CD14-positive monocyte (primary cell): ENCODE data around the gene SBF2. TPM values are rescaled to one million over a fixed set of nuclear protein-coding genes. Genes with fewer than 3 reads are reported as not detected.

Experiments used
- DNase-seq, 3 donors: peaks; one replicate each; pipeline ENCODE4 v3.0.0-alpha.2; 2011 to 2022
- H2AFZ ChIP-seq: 2 replicates; pipeline ENCODE4 v1.6.0; 2012; ENCODE audit warnings: mild to moderate bottlenecking, low read depth, low read length, inconsistent platforms; ENCODE audit not compliant: insufficient read depth, poor library complexity, severe bottlenecking
- H3K27ac ChIP-seq, 2 donors: 1 replicate in 1 of 2; 2 replicates in 1 of 2; pipeline ENCODE4 v1.5.1; 2012 to 2013; ENCODE audit warnings: low read length in 2 of 2, control low read depth in 1 of 2, inconsistent platforms in 1 of 2, low read depth in 1 of 2, mild to moderate bottlenecking in 1 of 2
- H3K27me3 ChIP-seq, 2 donors: one replicate each; pipeline versions ENCODE4 v1.6.0 to v1.6.1; 2011 to 2013; ENCODE audit warnings: low read length in 2 of 2; ENCODE audit not compliant: control insufficient read depth in 2 of 2, insufficient read depth in 2 of 2
- H3K36me3 ChIP-seq, 2 donors: replicated peaks in 1 of 2; 1 replicate in 1 of 2; 2 replicates in 1 of 2; pipeline versions ENCODE4 v1.5.1 to v1.6.1; 2012 to 2013; ENCODE audit warnings: low read length in 2 of 2, control low read depth in 1 of 2, inconsistent platforms in 1 of 2, mild to moderate bottlenecking in 1 of 2; ENCODE audit not compliant: insufficient read depth in 2 of 2, control insufficient read depth in 1 of 2
- H3K4me1 ChIP-seq, 2 donors: 1 replicate in 1 of 2; 2 replicates in 1 of 2; pipeline versions ENCODE4 v1.5.1 to v1.6.1; 2012 to 2013; ENCODE audit warnings: low read length in 2 of 2, control low read depth in 1 of 2, inconsistent platforms in 1 of 2, mild to moderate bottlenecking in 1 of 2, moderate library complexity in 1 of 2; ENCODE audit not compliant: insufficient read depth in 2 of 2, control insufficient read depth in 1 of 2
- H3K4me2 ChIP-seq: replicated peaks from 2 replicates; pipeline ENCODE3; 2012; ENCODE audit warnings: low read length, moderate library complexity, mild to moderate bottlenecking; ENCODE audit not compliant: poor library complexity, severe bottlenecking; ENCODE audit errors: extremely low read depth
- H3K4me3 ChIP-seq, 3 experiments: fragments of 200-600 bp in 1 of 3; sonication (generic) in 1 of 3; replicated peaks in 1 of 3; 1 replicate in 2 of 3; 2 replicates in 1 of 3; pipeline ENCODE4 v1.5.1; 2011 to 2013; ENCODE audit warnings: low read length in 3 of 3, mild to moderate bottlenecking in 3 of 3, control low read depth in 2 of 3, low read depth in 2 of 3, inconsistent platforms in 1 of 3, moderate library complexity in 1 of 3
- H3K79me2 ChIP-seq: 2 replicates; pipeline ENCODE4 v1.6.0; 2012; ENCODE audit warnings: mild to moderate bottlenecking, control low read depth, inconsistent platforms, low read length, moderate library complexity; ENCODE audit not compliant: insufficient read depth
- H3K9ac ChIP-seq: 2 replicates; pipeline ENCODE4 v1.6.0; 2017; ENCODE audit warnings: low read length, mild to moderate bottlenecking; ENCODE audit not compliant: insufficient read depth, poor library complexity, severe bottlenecking
- H3K9me3 ChIP-seq, 2 donors: replicated peaks in 1 of 2; 1 replicate in 1 of 2; 2 replicates in 1 of 2; pipeline versions ENCODE4 v1.5.1 to v1.6.1; 2012 to 2013; ENCODE audit warnings: low read length in 2 of 2, control low read depth in 1 of 2; ENCODE audit not compliant: control insufficient read depth in 1 of 2, insufficient read depth in 1 of 2
- H4K20me1 ChIP-seq: 2 replicates; pipeline ENCODE4 v1.6.0; 2012; ENCODE audit warnings: mild to moderate bottlenecking, low read length, control low read depth, moderate library complexity; ENCODE audit not compliant: insufficient read depth
- H3K27ac Mint-ChIP-seq, 7 donors: one replicate each; pipeline ENCODE4 v1.8.0; 2020; ENCODE audit warnings: mild to moderate bottlenecking in 7 of 7, mixed read lengths in 7 of 7, moderate library complexity in 6 of 7, inconsistent platforms in 2 of 7
- H3K27me3 Mint-ChIP-seq, 3 donors: one replicate each; pipeline ENCODE4 v1.8.0; 2021 to 2022; ENCODE audit warnings: low read depth in 3 of 3, mild to moderate bottlenecking in 3 of 3, mixed read lengths in 3 of 3, moderate library complexity in 3 of 3, inconsistent platforms in 1 of 3
- H3K36me3 Mint-ChIP-seq, 2 donors: one replicate each; pipeline ENCODE4 v1.8.0; 2020; ENCODE audit warnings: mixed read lengths in 2 of 2, inconsistent platforms in 1 of 2, mild to moderate bottlenecking in 1 of 2
- H3K4me1 Mint-ChIP-seq: one replicate; pipeline ENCODE4 v1.8.0; 2020; ENCODE audit warnings: mild to moderate bottlenecking, mixed read lengths
- H3K4me3 Mint-ChIP-seq, 2 donors: one replicate each; pipeline ENCODE4 v1.8.0; 2020; ENCODE audit warnings: mild to moderate bottlenecking in 2 of 2, mixed read lengths in 2 of 2, moderate library complexity in 1 of 2
- H3K9me3 Mint-ChIP-seq, 7 donors: one replicate each; pipeline ENCODE4 v1.8.0; 2020 to 2022; ENCODE audit warnings: mixed read lengths in 7 of 7, mild to moderate bottlenecking in 6 of 7, moderate library complexity in 6 of 7, inconsistent platforms in 2 of 7
- WGBS: methylation state at CpG from one replicate; pipeline ENCODE4 v1.1.5; 2013; ENCODE audit warnings: missing lambda C conversion rate; ENCODE audit not compliant: insufficient coverage; 5-methylcytosine and 5-hydroxymethylcytosine counted together
- intact Hi-C, 2 donors: fragments of 100-400 bp; cut with micrococcal nuclease; formaldehyde crosslinking; loops; one replicate each; pipeline versions ENCODE4 v1.15.0 to v1.15.1; 2023
- polyA plus RNA-seq, 3 donors: library from polyadenylated mRNA; depleted of rRNA in 1 of 3; unstranded in 2 of 3; stranded (reverse) in 1 of 3; fragments of 300-500 nt in 2 of 3; fragments of >200 nt in 1 of 3; fragmentation: Illumina TruSeq in 2 of 3; gene quantifications; 1 replicate in 2 of 3; 2 replicates in 1 of 3; pipeline ENCODE4 v1.2.3, GENCODE V29; 2012 to 2021
- TF ChIP-seq, protein P1 (sequence below): fragments of 200-600 bp; IDR thresholded peaks from one replicate; pipeline ENCODE4 v1.8.0; 2022; ENCODE audit warnings: antibody characterized with exemption, mild to moderate bottlenecking

Gene SBF2
- polyA plus RNA-seq, 3 donors: 8.9 to 30.7 (median 16.4) TPM

DNA sequence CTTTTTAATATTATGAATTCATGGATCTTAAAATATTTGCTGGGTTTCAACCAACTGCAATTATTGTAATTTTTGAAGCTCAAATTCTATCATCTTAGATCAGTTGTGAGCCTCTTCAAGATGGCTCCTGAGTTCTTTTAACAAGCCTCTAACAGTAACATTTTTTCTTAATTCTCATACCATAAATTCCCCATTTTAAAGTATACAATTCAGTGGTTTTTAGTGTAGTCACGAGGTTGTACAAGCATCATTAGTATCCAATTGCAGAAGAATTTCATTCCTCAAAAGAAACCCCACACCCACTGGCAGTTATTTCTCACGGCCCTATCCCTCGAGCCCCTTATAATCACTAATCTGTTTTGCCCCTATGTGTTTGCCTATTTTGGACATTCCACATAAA, 270.8 kb downstream of the SBF2 start:
- H3K4me1 ChIP-seq: peaks cover 12 to 20% of the 10 kb centered on the region in 2 donors
- DNase-seq: no peak
- H4K20me1 ChIP-seq: no peaks in the 10 kb centered on the region
- H3K9me3 ChIP-seq: no peaks in the 10 kb centered on the region
- H2AFZ ChIP-seq: no peak overlapping the region
- H3K4me3 Mint-ChIP-seq: no peak overlapping the region
- H3K27me3 ChIP-seq: no peaks in the 10 kb centered on the region
- peaks cover 0 to 2% (median 0%) of the 10 kb centered on the region in 7 donors for H3K9me3 Mint-ChIP-seq
- no peak overlapping the region for H3K27ac ChIP-seq
- 100% methylated on average over 2 of the region's 3 CpGs for WGBS
- H3K36me3 Mint-ChIP-seq: peaks cover 33 to 47% of the 10 kb centered on the region in 2 donors
- no peak overlapping the region for H3K9ac ChIP-seq
- peaks cover 28% of the 10 kb centered on the region for H3K4me1 Mint-ChIP-seq
- H3K4me2 ChIP-seq: no peak overlapping the region
- no peaks in the 10 kb centered on the region for H3K79me2 ChIP-seq
- no peak overlapping the region for H3K27ac Mint-ChIP-seq
- TF ChIP-seq, protein P1, sequence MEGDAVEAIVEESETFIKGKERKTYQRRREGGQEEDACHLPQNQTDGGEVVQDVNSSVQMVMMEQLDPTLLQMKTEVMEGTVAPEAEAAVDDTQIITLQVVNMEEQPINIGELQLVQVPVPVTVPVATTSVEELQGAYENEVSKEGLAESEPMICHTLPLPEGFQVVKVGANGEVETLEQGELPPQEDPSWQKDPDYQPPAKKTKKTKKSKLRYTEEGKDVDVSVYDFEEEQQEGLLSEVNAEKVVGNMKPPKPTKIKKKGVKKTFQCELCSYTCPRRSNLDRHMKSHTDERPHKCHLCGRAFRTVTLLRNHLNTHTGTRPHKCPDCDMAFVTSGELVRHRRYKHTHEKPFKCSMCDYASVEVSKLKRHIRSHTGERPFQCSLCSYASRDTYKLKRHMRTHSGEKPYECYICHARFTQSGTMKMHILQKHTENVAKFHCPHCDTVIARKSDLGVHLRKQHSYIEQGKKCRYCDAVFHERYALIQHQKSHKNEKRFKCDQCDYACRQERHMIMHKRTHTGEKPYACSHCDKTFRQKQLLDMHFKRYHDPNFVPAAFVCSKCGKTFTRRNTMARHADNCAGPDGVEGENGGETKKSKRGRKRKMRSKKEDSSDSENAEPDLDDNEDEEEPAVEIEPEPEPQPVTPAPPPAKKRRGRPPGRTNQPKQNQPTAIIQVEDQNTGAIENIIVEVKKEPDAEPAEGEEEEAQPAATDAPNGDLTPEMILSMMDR: no peak
- no peaks in the 10 kb centered on the region for H3K27me3 Mint-ChIP-seq
- H3K36me3 ChIP-seq: peaks cover 14 to 22% of the 10 kb centered on the region in 2 donors
- intact Hi-C loops: loop anchor here in 1 of 2 donors (10.0 kb wide), 1 partner anchor 282 kb away; the partner anchor contains the start of gene ADM
- no peak overlapping the region for H3K4me3 ChIP-seq

DNA sequence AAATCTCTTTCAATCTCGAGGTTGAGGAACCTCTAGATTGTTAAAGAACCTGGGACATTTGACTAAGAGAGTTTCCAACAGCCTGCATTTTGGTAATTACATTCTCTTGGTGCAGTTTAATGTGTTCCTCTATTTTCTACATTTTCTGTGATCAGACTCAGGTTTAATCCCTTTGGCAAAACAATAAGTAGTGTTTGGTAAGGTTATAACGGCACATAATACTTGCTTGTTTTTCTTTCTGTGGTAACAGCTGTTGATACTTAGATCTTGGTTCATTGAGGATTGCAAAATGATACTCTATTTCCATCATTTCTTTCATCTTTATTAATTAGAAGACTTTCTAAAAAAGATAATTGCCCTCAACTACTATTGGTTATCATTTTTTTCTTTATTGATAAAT, 271.3 kb downstream of the SBF2 start:
- TF ChIP-seq, protein P1: no peak
- Histone ChIP-seq H3K27ac (no peak overlapping the region), H3K4me2 (no peak overlapping the region), H4K20me1 (no peaks in the 10 kb centered on the region), H3K4me3 (no peak overlapping the region), H3K79me2 (no peaks in the 10 kb centered on the region), H3K9ac (no peak overlapping the region), H3K9me3 (no peaks in the 10 kb centered on the region), H2AFZ (no peak overlapping the region), H3K36me3 (peaks cover 11 to 17% of the 10 kb centered on the region in 2 donors), H3K27me3 (no peaks in the 10 kb centered on the region), H3K4me1 (peaks cover 17 to 25% of the 10 kb centered on the region in 2 donors)
- Mint-ChIP-seq H3K4me1 (peaks cover 33% of the 10 kb centered on the region), H3K27me3 (no peaks in the 10 kb centered on the region), H3K36me3 (peaks cover 33 to 42% of the 10 kb centered on the region in 2 donors), H3K9me3 (peaks cover 0 to 2% (median 0%) of the 10 kb centered on the region in 7 donors), H3K27ac (no peak overlapping the region), H3K4me3 (no peak overlapping the region)
- intact Hi-C loops: loop anchor here in 1 of 2 donors (10.0 kb wide), 1 partner anchor 282 kb away; the partner anchor contains the start of gene ADM
- no peak for DNase-seq
- no CpG with 5 or more reads among the region's 2 CpGs for WGBS
